ENCODE measurements around the gene RNF25. TPM values are rescaled to one million over a fixed set of nuclear protein-coding genes. Genes with fewer than 3 reads are reported as not detected.

The RNF25 gene
- total RNA-seq, 2 donors from 2014 or later, result 12.3 to 22.9 TPM

Other genes starting within 250 kb of the RNF25 start
- 10 to 100 TPM; 54.0 to 65.5 TPM for gene USP37, start 103.7 kb downstream of the RNF25 start, total RNA-seq
- gene CNOT9, start 103.2 kb downstream of the RNF25 start, total RNA-seq, result 100 to 1,000 TPM in 1 of 2 donors, 10 to 100 TPM in 1; 71.4 to 100 TPM
- under 1 TPM; 0.36 to 0.43 TPM for gene PLCD4, start 64.1 kb downstream of the RNF25 start, total RNA-seq
- 10 to 100 TPM; 24.8 to 34.6 TPM for gene ZNF142, start 12.4 kb downstream of the RNF25 start, total RNA-seq
- 10 to 100 TPM; 15.8 to 71.9 TPM for gene BCS1L, start 12.3 kb downstream of the RNF25 start, total RNA-seq
- gene STK36, start 84 bp upstream of the RNF25 start, total RNA-seq, result 10 to 100 TPM; 16.5 to 22.5 TPM
- gene TTLL4, start 38.8 kb upstream of the RNF25 start, total RNA-seq, result 10 to 100 TPM; 28.2 to 42.2 TPM
- under 1 TPM; 0.16 to 0.18 TPM for gene CYP27A1, start 110.1 kb upstream of the RNF25 start, total RNA-seq
- gene PRKAG3, start 159.8 kb upstream of the RNF25 start, total RNA-seq, result not detected
- gene WNT6, start 187.8 kb upstream of the RNF25 start, total RNA-seq, result not detected
- 1 to 10 TPM in 1 of 2 donors, under 1 TPM in 1; 0.11 to 6.1 TPM for gene WNT10A, start 208.8 kb upstream of the RNF25 start, total RNA-seq